ENCODE data around the gene SEZ6L2. TPM values are rescaled to one million over a fixed set of nuclear protein-coding genes. Genes with fewer than 3 reads are reported as not detected.
A peak's percentile ranks its signal among the peaks of the same experiment; 100 is the strongest.
"Not testable (repeated sequence)": the region's sequence is repeated elsewhere in the genome, so short reads cannot be mapped to it uniquely, and the experiment has no call there.

The SEZ6L2 gene
- polyA plus RNA-seq (ENCODE audit: insufficient read length in 12 of 12), result 1 to 10 TPM in 10 of 12 donors, under 1 TPM in 1, not detected in 1; 0.99 to 9.6 (median 1.5) TPM
- long read RNA-seq, donor 1, partial matches to known transcripts, result 21 of 25 reads
- long read RNA-seq, donor 1, other reads (novel, unspliced or antisense), result 0 of 25 reads
- long read RNA-seq, donor 2, result 0 reads
- long read RNA-seq, donor 3, result 0 reads
- long read RNA-seq, donor 4, result 0 reads
- long read RNA-seq, donor 5, partial matches to known transcripts, result 0 of 1 reads
- long read RNA-seq, donor 5, other reads (novel, unspliced or antisense), result 0 of 1 reads
- long read RNA-seq, donor 6, result 0 reads
- long read RNA-seq, donor 7, result 0 reads
- long read RNA-seq, donor 8, result 0 reads
- long read RNA-seq, donor 9, result 0 reads
- long read RNA-seq, donor 10, partial matches to known transcripts, result 0 of 1 reads
- long read RNA-seq, donor 10, other reads (novel, unspliced or antisense), result 0 of 1 reads
- long read RNA-seq, donor 11, result 0 reads

GRCh38 chr16:29899516-29900101 is at the start of gene SEZ6L2:
Gene SEZ6L2 (minus strand): TSS chr16:29899550. CDS start chr16:29899019, 531 bp downstream.
- DNase-seq, result peak; percentile 69

DNA sequence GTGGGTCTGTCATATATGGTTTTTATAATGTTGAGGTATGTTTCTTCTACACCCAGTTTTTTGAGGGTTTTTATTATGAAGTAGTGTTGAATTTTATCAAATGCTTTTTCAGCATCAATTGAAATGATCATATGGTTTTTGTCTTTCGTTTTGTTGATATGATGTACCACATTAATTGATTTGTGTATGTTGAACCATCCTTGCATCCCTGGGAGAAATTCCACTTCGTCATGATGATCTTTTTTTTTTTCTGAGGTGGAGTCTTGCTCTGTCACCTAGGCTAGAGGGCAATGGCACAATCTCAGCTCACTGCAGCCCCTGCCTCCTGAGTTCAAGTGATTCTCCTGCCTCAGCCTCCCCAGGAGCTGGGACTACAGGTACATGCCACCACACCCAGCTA is 48.5 kb upstream of the SEZ6L2 start:
- DNase-seq, result no peak

DNA sequence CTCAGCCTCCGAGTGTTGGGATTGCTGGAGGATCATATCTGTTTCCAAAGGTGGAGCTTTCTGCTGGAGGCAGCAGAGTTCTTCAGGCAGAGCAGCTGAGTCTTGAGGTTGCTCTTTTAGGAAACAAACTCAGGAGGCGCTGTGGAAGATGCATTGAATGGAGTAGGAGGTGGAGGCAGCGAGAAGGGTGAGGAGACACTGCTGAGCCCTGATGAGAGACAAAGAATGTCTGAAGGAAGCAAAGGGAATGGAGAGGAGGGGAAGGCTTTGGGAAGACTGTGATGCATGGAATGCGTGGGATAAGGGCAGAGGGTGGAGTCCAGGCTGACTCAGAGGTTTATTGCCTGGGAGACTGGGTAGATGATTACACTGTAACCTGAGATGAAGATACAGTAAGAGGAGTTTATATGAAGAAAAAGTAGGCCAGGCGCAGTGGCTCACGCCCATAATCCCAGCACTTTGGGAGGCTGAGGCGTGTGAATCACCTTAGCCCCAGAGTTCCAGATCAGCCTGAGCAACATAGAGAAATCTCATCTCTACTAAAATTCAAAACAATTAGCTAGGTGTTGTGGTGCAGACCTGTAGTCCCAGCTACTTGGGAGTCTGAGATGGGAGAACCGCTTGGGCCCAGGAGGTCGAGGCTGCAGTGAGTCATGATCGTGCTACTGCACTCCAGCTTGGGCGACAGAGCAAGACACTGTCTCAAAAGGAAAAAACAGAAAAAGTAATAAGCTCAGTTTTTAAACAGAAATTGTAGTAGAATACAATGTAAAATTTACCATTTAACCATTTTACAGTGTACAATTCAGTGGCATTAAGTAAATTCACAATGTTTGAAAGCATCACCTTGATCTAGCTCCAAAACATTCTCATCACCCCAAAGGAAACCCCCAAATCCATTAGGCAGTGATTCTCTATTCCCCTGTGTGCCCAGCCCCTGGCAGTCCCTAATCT is 44.8 kb upstream of the SEZ6L2 start:
- DNase-seq, result peak; percentile 29

GRCh38 chr16:29940656-29941055 is 41.3 kb upstream of the SEZ6L2 start:
- no peak for DNase-seq

DNA sequence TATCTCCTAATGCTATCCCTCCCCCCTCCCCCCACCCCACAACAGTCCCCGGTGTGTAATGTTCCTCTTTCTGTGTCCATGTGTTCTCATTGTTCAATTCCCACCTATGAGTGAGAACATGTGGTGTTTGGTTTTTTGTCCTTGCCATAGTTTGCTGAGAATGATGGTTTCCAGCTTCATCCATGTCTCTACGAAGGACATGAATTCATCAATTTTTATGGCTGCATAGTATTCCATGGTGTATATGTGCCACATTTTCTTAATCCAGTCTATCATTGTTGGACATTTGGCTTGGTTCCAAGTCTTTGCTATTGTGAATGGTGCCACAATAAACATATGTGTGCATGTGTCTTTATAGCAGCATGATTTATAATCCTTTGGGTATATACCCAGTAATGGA is 32.4 kb upstream of the SEZ6L2 start:
- not testable (repeated sequence) for DNase-seq

DNA sequence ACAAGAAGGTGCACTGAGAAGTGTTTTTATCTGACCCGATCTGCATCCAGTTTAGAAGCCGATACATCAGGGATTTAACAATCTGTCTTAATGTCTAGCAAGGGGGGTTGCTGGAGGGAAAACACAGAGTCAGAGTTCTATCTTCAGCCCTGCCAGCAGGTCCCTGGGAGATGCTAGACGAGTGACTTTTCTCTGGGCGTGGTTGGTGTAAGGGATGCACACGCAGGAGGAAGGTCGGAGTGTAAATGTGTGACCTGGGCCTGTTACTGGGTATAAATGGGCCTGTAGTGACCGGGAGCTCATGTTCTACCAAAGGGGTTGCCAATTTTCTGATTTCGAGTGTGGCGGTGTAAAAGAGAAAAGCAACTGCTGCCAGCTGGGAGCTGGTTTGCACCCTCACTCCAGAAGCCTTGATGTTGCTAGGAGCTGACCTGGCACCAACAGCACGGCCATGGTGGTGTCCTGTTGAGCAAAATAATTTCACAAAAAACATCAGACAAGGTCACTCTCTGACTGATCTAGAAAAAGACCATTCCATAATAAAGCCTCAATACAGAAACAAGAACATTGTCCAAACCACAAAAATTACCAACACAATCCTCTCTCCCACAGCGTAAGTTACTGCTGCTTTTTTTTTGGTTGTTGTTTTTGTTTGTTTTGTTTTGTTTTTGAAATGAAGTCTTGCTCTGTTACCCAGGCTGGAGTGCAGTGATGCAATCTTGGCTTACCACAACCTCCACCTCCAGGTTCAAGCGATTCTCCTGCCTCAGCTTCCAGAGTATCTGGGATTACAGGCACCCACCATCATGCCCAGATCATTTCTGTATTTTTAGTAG is 27.9 kb upstream of the SEZ6L2 start:
- DNase-seq, result no peak

DNA sequence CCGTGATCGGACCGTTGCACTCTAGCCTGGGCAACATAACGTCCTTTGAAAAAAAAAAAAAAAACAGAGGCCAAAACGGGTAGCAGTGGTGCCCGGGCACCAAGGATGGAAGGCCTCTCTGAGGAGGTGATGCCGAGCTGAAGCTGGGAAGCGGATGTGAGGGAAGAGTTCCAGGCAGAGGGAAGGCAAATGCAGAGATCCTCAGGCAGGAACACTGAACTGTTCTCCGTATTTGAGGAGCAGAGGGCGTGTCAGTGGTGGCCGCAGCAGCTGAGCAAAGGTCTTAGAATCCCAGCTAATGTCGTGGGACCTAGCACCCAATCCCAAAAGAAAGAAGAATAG is 27.3 kb upstream of the SEZ6L2 start:
- peak; percentile 61 for DNase-seq

- peak; percentile 91 for DNase-seq
Observed at GRCh38 chr16:29925781-29926710, 26.7 kb upstream of the SEZ6L2 start, which contains the start of gene KCTD13. Gene KCTD13 (minus strand): TSS chr16:29926226. CDS start chr16:29926033, 193 bp downstream.

DNA sequence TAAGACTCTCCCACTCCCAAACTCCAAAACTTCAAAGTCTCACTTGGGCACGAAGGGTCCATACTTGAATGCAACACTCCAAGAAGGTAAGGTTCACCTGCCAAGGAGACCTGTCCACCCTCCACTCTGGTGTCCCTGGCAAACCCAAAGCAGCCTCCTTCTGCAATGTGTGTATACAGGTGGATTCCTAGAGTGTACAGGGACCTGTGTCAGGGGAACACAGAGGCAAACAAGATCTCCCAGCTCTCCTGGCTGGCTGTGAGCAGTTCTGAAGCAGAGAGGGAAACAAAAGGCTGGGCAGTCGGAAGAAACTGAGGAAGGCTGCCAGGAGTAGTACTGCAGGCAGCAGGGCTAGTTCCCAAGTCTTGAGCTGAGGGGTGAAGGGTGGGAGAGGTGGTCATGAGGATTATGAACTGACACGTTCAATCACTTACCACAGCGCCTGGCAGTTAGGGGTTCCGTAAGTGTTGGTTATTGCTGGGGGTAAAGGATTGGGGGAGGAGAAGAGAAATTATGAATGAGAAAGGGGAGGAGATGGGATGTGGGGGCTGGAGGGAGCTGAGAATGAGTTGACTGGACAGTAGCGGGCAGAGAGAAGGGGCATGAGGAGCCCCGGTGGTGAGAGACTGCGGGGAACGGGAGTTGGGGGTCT is 25.9 kb upstream of the SEZ6L2 start:
- peak; percentile 13 for DNase-seq

DNA sequence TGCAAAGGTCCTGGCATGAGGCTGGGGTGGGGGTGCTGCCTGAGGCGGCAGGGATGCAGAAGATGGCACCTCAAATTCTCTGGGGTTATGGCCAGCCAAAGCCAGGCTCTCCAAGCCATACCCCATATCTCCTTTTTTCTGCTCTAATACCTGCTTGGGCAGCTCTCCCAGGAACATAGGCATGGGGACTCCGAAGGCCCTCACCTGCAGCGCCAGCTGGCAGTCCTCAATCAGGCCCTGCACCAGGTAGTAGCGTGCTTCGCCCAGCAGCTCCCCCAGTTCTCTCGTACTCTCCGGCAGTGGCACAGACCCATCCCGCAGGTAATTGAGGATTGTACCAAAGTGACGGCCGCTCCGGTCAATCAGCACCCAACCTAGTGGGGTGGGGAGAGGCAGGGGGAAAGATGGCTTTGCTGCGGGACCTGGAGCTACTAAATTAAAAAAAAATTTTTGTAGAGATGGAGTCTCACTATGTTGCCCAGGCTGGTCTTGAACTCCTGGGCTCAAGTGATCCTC is 23.7 kb upstream of the SEZ6L2 start:
- no peak for DNase-seq

- no peak for DNase-seq
Observed at GRCh38 chr16:29922326-29922725, 23.0 kb upstream of the SEZ6L2 start.

- DNase-seq, result no peak
Observed at GRCh38 chr16:29921034-29921385, 21.7 kb upstream of the SEZ6L2 start.

DNA sequence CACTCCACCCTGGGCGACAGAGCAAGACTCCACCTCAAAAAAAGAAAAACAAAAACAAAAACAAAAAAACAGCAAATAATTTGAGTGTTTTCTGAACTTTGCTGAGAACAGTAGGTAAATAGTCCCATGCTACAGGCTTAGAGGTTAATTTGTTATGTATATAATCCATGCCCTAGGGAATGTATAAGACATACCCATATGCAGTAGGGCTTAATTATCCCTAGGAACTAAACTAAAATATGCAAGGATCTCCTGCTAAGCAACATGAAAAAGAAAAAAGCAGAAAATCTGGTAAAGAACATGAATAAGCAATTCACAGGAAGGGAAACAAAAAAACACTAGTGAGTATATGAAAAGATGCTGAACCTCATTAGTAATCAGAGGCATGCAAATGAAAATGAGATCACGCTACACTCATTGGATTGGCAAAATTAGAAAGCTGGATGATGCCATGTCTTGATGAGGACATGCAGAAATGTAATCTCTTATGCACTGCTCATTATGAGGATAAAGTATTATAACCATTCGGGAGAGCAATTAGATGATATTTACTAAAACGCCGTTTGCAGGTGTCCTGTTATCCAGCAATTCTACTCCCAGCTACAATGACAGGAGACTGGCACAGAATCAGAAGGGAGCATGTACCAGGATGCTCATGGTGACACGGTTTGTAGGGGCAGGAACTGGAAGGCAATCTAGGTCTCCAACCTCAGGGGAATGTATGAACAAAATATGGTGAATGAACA is 21.1 kb upstream of the SEZ6L2 start:
- no peak for DNase-seq

DNA sequence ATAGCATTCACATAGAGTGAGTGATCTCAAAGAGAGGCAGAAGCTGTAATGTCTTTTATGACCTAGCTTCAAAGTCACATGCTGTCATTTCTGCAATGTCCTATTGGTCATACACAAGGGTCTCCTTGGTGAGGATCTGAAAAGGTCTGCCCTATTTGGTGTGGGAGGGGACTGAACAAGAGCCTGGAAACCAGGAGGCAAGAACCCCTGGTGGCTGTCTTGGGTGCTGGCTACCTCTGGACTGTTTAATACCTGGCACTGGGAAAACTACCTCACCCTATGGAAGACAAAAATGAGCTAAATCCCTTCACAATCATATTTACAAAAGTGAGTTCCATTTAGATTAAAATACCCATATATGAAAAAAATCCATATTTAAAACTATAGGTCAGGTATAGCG is 17.6 kb upstream of the SEZ6L2 start:
- no peak for DNase-seq

GRCh38 chr16:29915590-29916247 is 16.4 kb upstream of the SEZ6L2 start:
- no peak for DNase-seq

GRCh38 chr16:29913514-29913913 is 14.2 kb upstream of the SEZ6L2 start:
- no peak for DNase-seq

DNA sequence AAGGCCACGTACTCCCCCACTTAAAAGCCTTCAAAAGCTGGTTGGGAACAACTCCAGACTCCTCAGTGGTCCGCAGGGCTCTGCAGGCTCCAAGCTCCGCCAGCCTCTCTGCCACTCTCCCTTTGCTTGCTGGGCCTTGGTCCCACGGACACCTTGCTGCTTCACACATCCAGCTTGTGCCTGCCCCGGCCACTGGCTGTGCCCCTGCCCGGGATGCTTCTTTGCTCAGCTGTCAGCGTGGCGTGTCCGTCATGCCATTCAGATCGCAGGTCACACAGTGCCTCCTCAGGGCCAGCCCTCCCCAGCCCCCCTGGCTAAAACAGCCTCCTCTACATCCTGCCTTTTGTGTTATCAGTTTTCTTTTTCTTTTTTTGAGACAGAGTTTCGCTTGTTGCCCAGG is 12.7 kb upstream of the SEZ6L2 start:
- DNase-seq, result no peak

GRCh38 chr16:29911676-29912010 is 12.3 kb upstream of the SEZ6L2 start:
- DNase-seq, result no peak

Measured in muscle of arm (tissue), 14 donors.